HEK293 (cell line): Measurements from ENCODE around the gene AQP6.

Experiments
- CTCF ChIA-PET: fragments of 350-600 bp; formaldehyde crosslinking; extraction: SDS; loops from one replicate; lab custom pipeline; 2021; ENCODE audit warnings: antibody characterized with exemption; lab: Yijun Ruan, JAX
- POLR2A ChIA-PET: fragments of 300-600 bp; formaldehyde crosslinking; extraction: SDS; loops from one replicate; lab custom pipeline; 2020; ENCODE audit warnings: antibody characterized with exemption, inconsistent platforms; lab: Yijun Ruan, JAX
- H3K27ac ChIP-seq: fragments of 200-500 bp; sonication (Bioruptor generic); 2 replicates; pipeline ENCODE4 v1.5.1; 2014; ENCODE audit warnings: low read depth, low read length, control low read depth, inconsistent platforms; ENCODE audit errors: extremely low read depth
- H3K36me3 ChIP-seq, 2 experiments: fragments of 200-500 bp in 1 of 2; sonication (Bioruptor generic) in 1 of 2; 1 replicate in 1 of 2; 2 replicates in 1 of 2; pipeline ENCODE4 v1.5.1; 2014 to 2017; ENCODE audit warnings: inconsistent platforms in 2 of 2, low read length in 2 of 2; ENCODE audit not compliant: control insufficient read depth in 2 of 2, insufficient read depth in 1 of 2
- H3K4me1 ChIP-seq: fragments of 200-500 bp; sonication (Bioruptor generic); 2 replicates; pipeline ENCODE4 v1.5.1; 2014; ENCODE audit warnings: mild to moderate bottlenecking, low read length, inconsistent platforms; ENCODE audit not compliant: control insufficient read depth, insufficient read depth
- H3K4me3 ChIP-seq: 2 replicates; pipeline ENCODE4 v1.5.1; 2011; ENCODE audit warnings: low read depth, mild to moderate bottlenecking, control low read depth, low read length, moderate library complexity
- H3K9me3 ChIP-seq: fragments of 200-500 bp; sonication (Bioruptor generic); 2 replicates; pipeline ENCODE4 v1.5.1; 2014; ENCODE audit warnings: low read depth, low read length, inconsistent platforms; ENCODE audit not compliant: control insufficient read depth, insufficient read depth
- EGR2 ChIP-seq: fragments of 450-650 bp; formaldehyde crosslinking; IDR thresholded peaks from 2 replicates; pipeline ENCODE4 v1.5.1; 2016; ENCODE audit warnings: low read depth, missing biosample characterization, missing genetic modification characterization
- HOXC10 ChIP-seq: sonication (generic); formaldehyde crosslinking; IDR thresholded peaks from 2 replicates; pipeline ENCODE4 v1.8.1; 2023; ENCODE audit warnings: mild to moderate bottlenecking, missing genetic modification reagents
- MYNN ChIP-seq: fragments of 450-650 bp; formaldehyde crosslinking; IDR thresholded peaks from 2 replicates; pipeline ENCODE4 v1.5.1; 2016; ENCODE audit warnings: missing biosample characterization, missing genetic modification characterization, borderline replicate concordance
- PRDM1 ChIP-seq: fragments of 450-650 bp; formaldehyde crosslinking; IDR thresholded peaks from 2 replicates; pipeline ENCODE4; 2016; ENCODE audit warnings: missing biosample characterization, missing genetic modification characterization
- SCRT1 ChIP-seq: fragments of 450-650 bp; formaldehyde crosslinking; IDR thresholded peaks from 2 replicates; pipeline ENCODE4 v1.5.1; 2016; ENCODE audit warnings: missing biosample characterization, missing genetic modification characterization, borderline replicate concordance
- TCF7L2 ChIP-seq: IDR thresholded peaks from 2 replicates; pipeline ENCODE4 v1.6.1; 2011; ENCODE audit warnings: low read depth, mild to moderate bottlenecking, inconsistent platforms, low read length, moderate library complexity, borderline replicate concordance
- ZFP69B ChIP-seq: fragments of 450-650 bp; formaldehyde crosslinking; IDR thresholded peaks from 2 replicates; pipeline ENCODE4 v1.5.1; 2016; ENCODE audit warnings: missing biosample characterization, missing genetic modification characterization
- ZNF10 ChIP-seq: fragments of 450-650 bp; formaldehyde crosslinking; IDR thresholded peaks from 2 replicates; pipeline ENCODE4 v1.5.1; 2017; ENCODE audit warnings: missing biosample characterization, missing genetic modification characterization
- ZNF132 ChIP-seq: fragments of 450-650 bp; formaldehyde crosslinking; IDR thresholded peaks from 2 replicates; pipeline ENCODE4 v1.5.1; 2017; ENCODE audit warnings: missing biosample characterization, missing genetic modification characterization, borderline replicate concordance
- ZNF274 ChIP-seq, 2 experiments: fragments of 200-500 bp in 1 of 2; fragments of 450-650 bp in 1 of 2; sonication (Bioruptor generic) in 1 of 2; formaldehyde crosslinking in 1 of 2; IDR thresholded peaks; 2 replicates each; pipeline versions ENCODE4 v1.5.1 to v1.6.1; 2014 to 2016; ENCODE audit warnings: borderline replicate concordance in 1 of 2, inconsistent platforms in 1 of 2, low read length in 1 of 2, missing biosample characterization in 1 of 2, missing genetic modification characterization in 1 of 2
- ZNF366 ChIP-seq: fragments of 450-650 bp; formaldehyde crosslinking; conservative IDR thresholded peaks from 2 replicates; pipeline ENCODE4 v1.5.1; 2016; ENCODE audit warnings: missing biosample characterization, missing genetic modification characterization
- ZNF473 ChIP-seq: fragments of 450-650 bp; formaldehyde crosslinking; IDR thresholded peaks from 2 replicates; pipeline ENCODE4 v1.5.1; 2017; ENCODE audit warnings: missing biosample characterization, missing genetic modification characterization
- ZNF48 ChIP-seq: fragments of 450-650 bp; formaldehyde crosslinking; IDR thresholded peaks from 2 replicates; pipeline ENCODE4 v1.5.1; 2016; ENCODE audit warnings: missing biosample characterization, missing genetic modification characterization
- ZNF610 ChIP-seq: fragments of 450-650 bp; formaldehyde crosslinking; IDR thresholded peaks from 2 replicates; pipeline ENCODE4 v1.5.1; 2016; ENCODE audit warnings: missing biosample characterization, missing genetic modification characterization, borderline replicate concordance
- ZNF624 ChIP-seq: fragments of 450-650 bp; formaldehyde crosslinking; IDR thresholded peaks from 2 replicates; pipeline ENCODE4 v1.5.1; 2017; ENCODE audit warnings: missing biosample characterization, missing genetic modification characterization
- ZNF701 ChIP-seq: fragments of 450-650 bp; formaldehyde crosslinking; IDR thresholded peaks from 2 replicates; pipeline ENCODE4 v1.5.1; 2016; ENCODE audit warnings: missing biosample characterization, missing genetic modification characterization
- ZNF785 ChIP-seq: fragments of 450-650 bp; formaldehyde crosslinking; IDR thresholded peaks from 2 replicates; pipeline ENCODE4 v1.5.1; 2016; ENCODE audit warnings: missing biosample characterization, missing genetic modification characterization
- ZSCAN16 ChIP-seq: fragments of 450-650 bp; formaldehyde crosslinking; IDR thresholded peaks from 2 replicates; pipeline ENCODE4 v1.5.1; 2016; ENCODE audit warnings: missing biosample characterization, missing genetic modification characterization
- TF ChIP-seq, protein P1 (sequence below): fragments of 450-650 bp; formaldehyde crosslinking; IDR thresholded peaks from 2 replicates; pipeline ENCODE4 v1.5.1; 2017; ENCODE audit warnings: missing biosample characterization, mild to moderate bottlenecking, missing genetic modification characterization, moderate library complexity
- TF ChIP-seq, protein P2 (sequence below): fragments of 450-650 bp; formaldehyde crosslinking; IDR thresholded peaks from 2 replicates; pipeline ENCODE4 v1.5.1; 2016; ENCODE audit warnings: missing biosample characterization, missing genetic modification characterization, borderline replicate concordance
- TF ChIP-seq, protein P3 (sequence below): fragments of 450-650 bp; IDR thresholded peaks from 2 replicates; pipeline ENCODE4 v1.5.1; 2018; ENCODE audit warnings: missing biosample characterization, mild to moderate bottlenecking, missing genetic modification characterization

AQP6 gene

DNA sequence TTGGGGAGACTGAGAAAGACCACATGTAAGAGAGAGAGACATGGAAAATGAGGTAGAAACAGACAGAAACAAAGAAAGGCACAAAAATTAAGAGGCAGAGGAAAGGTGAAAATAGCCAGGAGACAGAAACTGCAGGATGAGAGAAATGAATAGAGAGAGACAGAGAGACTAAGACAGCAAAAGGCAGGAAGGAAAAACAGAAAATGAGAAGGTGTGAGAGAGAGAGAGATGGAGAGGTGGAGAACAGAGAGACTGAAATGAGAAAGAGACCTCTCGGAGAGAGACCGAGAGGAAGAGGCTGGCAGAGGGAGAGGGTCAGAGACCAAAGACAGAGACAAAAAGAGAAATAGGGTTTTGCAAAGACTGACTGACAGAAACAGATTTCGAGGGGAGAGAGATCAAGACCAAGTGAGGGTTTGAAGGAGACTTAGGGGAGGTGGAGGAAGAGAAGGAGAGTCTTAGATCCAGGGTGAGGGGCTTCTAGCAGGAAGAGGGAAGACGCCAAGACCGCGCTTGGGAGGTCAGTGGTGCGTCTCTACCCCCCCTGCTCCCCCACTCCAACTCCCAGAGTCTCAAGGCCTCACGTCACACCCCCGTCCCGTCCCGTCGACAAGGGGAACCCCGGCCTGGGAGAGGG is 12.2 kb upstream of the AQP6 start:
- H3K36me3 ChIP-seq, result no peaks in the 10 kb centered on the region
- ChIA-PET POLR2A (interaction anchor here (1.1 kb wide), 1 partner anchor 13 kb away, joined by 3 read pairs; no protein-coding TSS in a partner anchor), CTCF (interaction anchor here (0.6 to 2.2 kb wide), 5 partner anchors 8 to 109 kb away, joined by 3 to 29 read pairs (median 6); no protein-coding TSS in a partner anchor)
- H3K27ac ChIP-seq, result no peak overlapping the region
- TF ChIP-seq EGR2 (tag by site-specific recombination), result 0 out of 2 replicates have a peak, but pooled peaks have one; percentile 3
- TF ChIP-seq ZNF366, result peak; percentile 74
- TF ChIP-seq HOXC10 (CRISPR knock-in tag), result no peak
- TF ChIP-seq, protein P1, sequence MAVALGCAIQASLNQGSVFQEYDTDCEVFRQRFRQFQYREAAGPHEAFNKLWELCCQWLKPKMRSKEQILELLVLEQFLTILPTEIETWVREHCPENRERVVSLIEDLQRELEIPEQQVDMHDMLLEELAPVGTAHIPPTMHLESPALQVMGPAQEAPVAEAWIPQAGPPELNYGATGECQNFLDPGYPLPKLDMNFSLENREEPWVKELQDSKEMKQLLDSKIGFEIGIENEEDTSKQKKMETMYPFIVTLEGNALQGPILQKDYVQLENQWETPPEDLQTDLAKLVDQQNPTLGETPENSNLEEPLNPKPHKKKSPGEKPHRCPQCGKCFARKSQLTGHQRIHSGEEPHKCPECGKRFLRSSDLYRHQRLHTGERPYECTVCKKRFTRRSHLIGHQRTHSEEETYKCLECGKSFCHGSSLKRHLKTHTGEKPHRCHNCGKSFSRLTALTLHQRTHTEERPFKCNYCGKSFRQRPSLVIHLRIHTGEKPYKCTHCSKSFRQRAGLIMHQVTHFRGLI, result no peak
- TF ChIP-seq, protein P2, sequence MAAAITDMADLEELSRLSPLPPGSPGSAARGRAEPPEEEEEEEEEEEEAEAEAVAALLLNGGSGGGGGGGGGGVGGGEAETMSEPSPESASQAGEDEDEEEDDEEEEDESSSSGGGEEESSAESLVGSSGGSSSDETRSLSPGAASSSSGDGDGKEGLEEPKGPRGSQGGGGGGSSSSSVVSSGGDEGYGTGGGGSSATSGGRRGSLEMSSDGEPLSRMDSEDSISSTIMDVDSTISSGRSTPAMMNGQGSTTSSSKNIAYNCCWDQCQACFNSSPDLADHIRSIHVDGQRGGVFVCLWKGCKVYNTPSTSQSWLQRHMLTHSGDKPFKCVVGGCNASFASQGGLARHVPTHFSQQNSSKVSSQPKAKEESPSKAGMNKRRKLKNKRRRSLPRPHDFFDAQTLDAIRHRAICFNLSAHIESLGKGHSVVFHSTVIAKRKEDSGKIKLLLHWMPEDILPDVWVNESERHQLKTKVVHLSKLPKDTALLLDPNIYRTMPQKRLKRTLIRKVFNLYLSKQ (tag by site-specific recombination), result no peak
- peak; percentile 88 for TF ChIP-seq PRDM1
- no peak for TF ChIP-seq ZNF701 (tag by site-specific recombination)
- H3K4me1 ChIP-seq, result 0 out of 2 replicates have a peak, but pooled peaks cover 5% of the 10 kb centered on the region
- no peak overlapping the region for H3K4me3 ChIP-seq
- no peaks in the 10 kb centered on the region for H3K9me3 ChIP-seq

DNA sequence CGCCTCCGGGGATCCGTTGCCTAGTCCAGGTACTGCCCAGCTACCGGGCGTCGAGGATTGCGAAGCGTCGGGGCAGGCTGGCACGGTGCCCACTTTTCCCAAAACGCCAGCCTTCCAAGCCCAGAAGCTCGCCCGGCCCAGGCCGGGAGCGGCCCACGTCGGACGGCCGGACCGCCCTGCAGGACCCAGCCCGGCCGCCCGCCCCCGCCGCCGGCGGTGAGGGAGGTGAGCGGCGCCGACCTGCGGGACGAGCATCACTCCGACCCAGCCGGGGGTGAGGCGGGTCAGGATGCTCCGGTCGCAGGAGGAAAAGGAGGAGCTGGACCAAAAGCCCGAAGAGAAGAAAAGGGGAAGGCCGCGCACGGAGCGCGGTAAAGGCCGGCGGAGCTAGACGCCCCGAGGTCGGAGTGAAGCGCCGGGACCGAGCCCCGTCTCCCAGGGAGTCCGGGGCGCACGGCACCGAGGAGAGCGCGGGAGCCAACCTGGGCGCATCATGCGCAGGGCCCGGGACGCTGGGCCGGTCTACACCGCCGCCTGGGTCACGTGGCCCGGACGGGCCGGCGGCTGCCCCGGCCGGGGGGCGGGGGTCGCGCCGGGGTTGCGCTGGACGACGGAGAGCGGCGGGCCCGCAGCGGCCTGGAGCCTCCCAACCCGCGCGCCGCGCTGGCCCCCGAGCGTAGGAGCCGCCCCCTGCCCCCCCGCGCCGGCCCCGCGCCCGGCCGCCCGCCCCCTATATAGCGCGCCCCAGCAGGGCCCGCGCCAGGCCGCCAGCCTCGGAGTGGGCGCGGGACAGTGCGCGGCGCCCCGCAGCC is 11.4 kb upstream of the AQP6 start, which contains the start of gene AQP5:
TSS of gene AQP5 (plus strand) at position 762 of the 812 bp plus-strand sequence. CDS start 146 bp downstream, outside the sequence.
- H3K36me3 ChIP-seq, result no peaks in the 10 kb centered on the region
- ChIA-PET CTCF (interaction anchor here (0.8 to 2.0 kb wide), 2 partner anchors 94 to 190 kb away, joined by 3 to 12 read pairs; no protein-coding TSS in a partner anchor), POLR2A (no interaction called here)
- no peaks in the 10 kb centered on the region for H3K9me3 ChIP-seq
- H3K27ac ChIP-seq, result no peak within 1 kb of the TSS
- H3K4me3 ChIP-seq, result no peak within 1 kb of the TSS
- 0 out of 2 replicates have a peak, but pooled peaks cover 5% of the 10 kb centered on the region for H3K4me1 ChIP-seq
- TF ChIP-seq ZNF132, result no peak
- TF ChIP-seq, protein P3, sequence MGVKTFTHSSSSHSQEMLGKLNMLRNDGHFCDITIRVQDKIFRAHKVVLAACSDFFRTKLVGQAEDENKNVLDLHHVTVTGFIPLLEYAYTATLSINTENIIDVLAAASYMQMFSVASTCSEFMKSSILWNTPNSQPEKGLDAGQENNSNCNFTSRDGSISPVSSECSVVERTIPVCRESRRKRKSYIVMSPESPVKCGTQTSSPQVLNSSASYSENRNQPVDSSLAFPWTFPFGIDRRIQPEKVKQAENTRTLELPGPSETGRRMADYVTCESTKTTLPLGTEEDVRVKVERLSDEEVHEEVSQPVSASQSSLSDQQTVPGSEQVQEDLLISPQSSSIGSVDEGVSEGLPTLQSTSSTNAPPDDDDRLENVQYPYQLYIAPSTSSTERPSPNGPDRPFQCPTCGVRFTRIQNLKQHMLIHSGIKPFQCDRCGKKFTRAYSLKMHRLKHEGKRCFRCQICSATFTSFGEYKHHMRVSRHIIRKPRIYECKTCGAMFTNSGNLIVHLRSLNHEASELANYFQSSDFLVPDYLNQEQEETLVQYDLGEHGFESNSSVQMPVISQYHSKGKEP (tag by site-specific recombination), result no peak
- TF ChIP-seq ZNF624, result no peak
- TF ChIP-seq, protein P1, result no peak
- no peak for TF ChIP-seq ZFP69B (tag by site-specific recombination)
- no peak for TF ChIP-seq ZNF10 (tag by site-specific recombination)
- no peak for TF ChIP-seq ZSCAN16
- TF ChIP-seq SCRT1 (tag by site-specific recombination), result no peak
- no peak for TF ChIP-seq MYNN (tag by site-specific recombination)
- no peak for TF ChIP-seq ZNF274 (IDR thresholded peaks at IDR 0.05; ENCODE audit: low read length)
- no peak for TF ChIP-seq ZNF274 (tag by site-specific recombination; IDR thresholded peaks at IDR 0.05; ENCODE audit: borderline replicate concordance)
- TF ChIP-seq ZNF610 (tag by site-specific recombination), result no peak
- no peak for TF ChIP-seq TCF7L2
- no peak for TF ChIP-seq ZNF473 (tag by site-specific recombination)
- TF ChIP-seq ZNF48 (tag by site-specific recombination), result no peak
- no peak for TF ChIP-seq ZNF785 (tag by site-specific recombination)
